ENCODE measurements around the gene TRMT10A. TPM values are rescaled to one million over a fixed set of nuclear protein-coding genes. Genes with fewer than 3 reads are reported as not detected.

The TRMT10A gene, protein sequence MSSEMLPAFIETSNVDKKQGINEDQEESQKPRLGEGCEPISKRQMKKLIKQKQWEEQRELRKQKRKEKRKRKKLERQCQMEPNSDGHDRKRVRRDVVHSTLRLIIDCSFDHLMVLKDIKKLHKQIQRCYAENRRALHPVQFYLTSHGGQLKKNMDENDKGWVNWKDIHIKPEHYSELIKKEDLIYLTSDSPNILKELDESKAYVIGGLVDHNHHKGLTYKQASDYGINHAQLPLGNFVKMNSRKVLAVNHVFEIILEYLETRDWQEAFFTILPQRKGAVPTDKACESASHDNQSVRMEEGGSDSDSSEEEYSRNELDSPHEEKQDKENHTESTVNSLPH
- total RNA-seq (4.3 TPM), polyA plus RNA-seq (ENCODE audit: insufficient read depth, low read depth, low replicate concordance) (5.7 TPM)
- long read RNA-seq, donor 1 = 0 reads
- long read RNA-seq, donor 2, partial matches to known transcripts = 0 of 3 reads
- long read RNA-seq, donor 2, other reads (novel, unspliced or antisense) = 0 of 3 reads
- long read RNA-seq, donor 3, partial matches to known transcripts = 0 of 1 reads
- long read RNA-seq, donor 3, other reads (novel, unspliced or antisense) = 0 of 1 reads
- long read RNA-seq, donor 4 = 0 reads
- long read RNA-seq, donor 5 = 0 reads
- long read RNA-seq, donor 6, partial matches to known transcripts = 0 of 2 reads
- long read RNA-seq, donor 6, other reads (novel, unspliced or antisense) = 0 of 2 reads
- long read RNA-seq, donor 7, partial matches to known transcripts = 0 of 4 reads
- long read RNA-seq, donor 7, other reads (novel, unspliced or antisense) = 1 of 4 reads
- long read RNA-seq, donor 8 = 0 reads
- long read RNA-seq, donor 9 = 0 reads
- long read RNA-seq, donor 10, partial matches to known transcripts = 0 of 1 reads
- long read RNA-seq, donor 10, other reads (novel, unspliced or antisense) = 0 of 1 reads

DNA sequence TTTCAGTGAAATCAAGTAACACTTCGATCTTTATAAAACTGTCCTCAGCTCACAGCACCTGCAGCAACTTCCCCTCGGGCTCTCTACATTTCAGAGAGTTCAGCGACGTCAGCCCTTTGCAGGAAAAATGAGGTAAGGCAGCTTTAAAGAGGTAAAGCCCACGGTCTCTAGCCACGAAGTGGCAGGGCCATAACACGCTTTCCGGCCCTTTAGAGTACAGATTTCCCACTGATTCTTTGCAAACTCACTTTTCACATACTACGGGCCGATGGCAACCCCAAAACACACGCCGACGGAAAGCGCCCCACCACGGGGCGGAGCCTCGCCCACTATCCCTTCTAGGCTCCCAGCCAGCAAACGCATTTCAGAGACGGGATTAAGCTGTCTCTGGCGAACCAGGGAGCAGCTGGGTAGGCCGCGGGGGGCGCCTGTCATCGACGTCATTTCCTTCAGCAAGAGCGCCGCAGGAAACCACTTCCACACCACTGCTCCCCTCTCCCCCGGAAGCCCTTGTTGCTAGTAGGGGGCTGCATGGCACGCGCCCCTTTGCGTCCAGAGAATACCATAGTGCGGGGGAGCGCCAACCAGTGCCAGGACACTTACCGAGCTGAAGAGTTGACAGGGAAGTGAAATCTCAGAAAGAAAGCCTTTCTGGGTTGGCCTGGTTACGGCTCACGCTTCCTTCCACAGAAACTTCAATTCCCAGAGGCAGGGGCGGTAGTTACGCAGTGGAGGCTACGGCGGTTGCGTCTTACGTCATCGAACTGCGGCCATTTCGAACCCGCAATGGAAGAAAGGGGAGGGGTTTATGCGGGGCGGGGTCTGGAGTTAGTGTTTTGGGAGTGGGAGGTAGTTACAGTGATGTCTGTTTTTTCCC, at the start of gene TRMT10A:
Gene TRMT10A (minus strand): TSS at position 730 of the 877 bp plus-strand sequence. CDS start 4,701 bp downstream, outside the sequence.
- Histone ChIP-seq H3K27ac (ENCODE audit: low read depth in 2 of 2, low read length in 2 of 2) (peak within 1 kb of the TSS; percentile 97 to 98), H3K9me3 (ENCODE audit: control insufficient read depth in 2 of 3, insufficient read depth in 1 of 3, low read length in 3 of 3) (no peaks in the 10 kb centered on the region), H3K9ac (ENCODE audit: low read length in 3 of 3) (peak within 1 kb of the TSS; percentile 88 to 92 (median 90)), H3K36me3 (ENCODE audit: control insufficient read depth in 2 of 3, insufficient read depth in 3 of 3, low read length in 3 of 3) (no peaks in the 10 kb centered on the region), H3K27me3 (ENCODE audit: control insufficient read depth, insufficient read depth, low read length) (no peaks in the 10 kb centered on the region), H3K4me1 (ENCODE audit: control insufficient read depth in 2 of 3, insufficient read depth in 2 of 3, low read depth in 1 of 3, low read length in 3 of 3) (no peaks in the 10 kb centered on the region), H3K4me3 (ENCODE audit: low read length in 3 of 3) (peak within 1 kb of the TSS; percentile 89 to 96 (median 92))
- TF ChIP-seq, protein P1, sequence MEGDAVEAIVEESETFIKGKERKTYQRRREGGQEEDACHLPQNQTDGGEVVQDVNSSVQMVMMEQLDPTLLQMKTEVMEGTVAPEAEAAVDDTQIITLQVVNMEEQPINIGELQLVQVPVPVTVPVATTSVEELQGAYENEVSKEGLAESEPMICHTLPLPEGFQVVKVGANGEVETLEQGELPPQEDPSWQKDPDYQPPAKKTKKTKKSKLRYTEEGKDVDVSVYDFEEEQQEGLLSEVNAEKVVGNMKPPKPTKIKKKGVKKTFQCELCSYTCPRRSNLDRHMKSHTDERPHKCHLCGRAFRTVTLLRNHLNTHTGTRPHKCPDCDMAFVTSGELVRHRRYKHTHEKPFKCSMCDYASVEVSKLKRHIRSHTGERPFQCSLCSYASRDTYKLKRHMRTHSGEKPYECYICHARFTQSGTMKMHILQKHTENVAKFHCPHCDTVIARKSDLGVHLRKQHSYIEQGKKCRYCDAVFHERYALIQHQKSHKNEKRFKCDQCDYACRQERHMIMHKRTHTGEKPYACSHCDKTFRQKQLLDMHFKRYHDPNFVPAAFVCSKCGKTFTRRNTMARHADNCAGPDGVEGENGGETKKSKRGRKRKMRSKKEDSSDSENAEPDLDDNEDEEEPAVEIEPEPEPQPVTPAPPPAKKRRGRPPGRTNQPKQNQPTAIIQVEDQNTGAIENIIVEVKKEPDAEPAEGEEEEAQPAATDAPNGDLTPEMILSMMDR (IDR thresholded peaks at IDR 0.05; ENCODE audit: borderline replicate concordance, extremely low read depth, insufficient read depth) = no peak
- DNase-seq = peak; percentile 98 to 99 (median 99)
- FAIRE-seq = peak; percentile 61
- intact Hi-C loops (cut with DNase I) = no loop called here

DNA sequence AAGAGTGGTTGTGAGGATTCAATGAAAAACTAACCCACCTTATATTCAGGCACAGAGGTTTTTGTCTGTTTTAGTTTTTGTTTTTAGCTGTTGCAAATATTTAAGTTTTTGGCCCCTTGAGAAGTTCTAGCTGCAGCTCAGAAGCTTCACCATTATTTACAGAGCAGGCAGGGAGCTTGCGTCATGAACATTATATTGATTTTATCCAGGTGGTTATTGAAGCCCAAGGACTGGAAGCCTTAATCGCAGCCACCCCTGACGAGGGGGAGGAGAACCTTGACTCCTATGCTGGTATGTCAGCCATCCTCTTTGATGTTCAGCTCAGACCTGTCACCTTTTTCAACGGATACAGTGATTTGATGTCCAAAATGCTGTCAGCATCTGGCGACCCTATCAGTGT, 48.9 kb upstream of the TRMT10A start:
- Histone ChIP-seq H3K4me1 (ENCODE audit: control insufficient read depth in 2 of 3, insufficient read depth in 2 of 3, low read depth in 1 of 3, low read length in 3 of 3) (no peaks in the 10 kb centered on the region), H3K27ac (ENCODE audit: low read depth in 2 of 2, low read length in 2 of 2) (no peak overlapping the region), H3K4me3 (ENCODE audit: low read length in 3 of 3) (no peak overlapping the region), H3K9ac (ENCODE audit: low read length in 3 of 3) (no peak overlapping the region), H3K27me3 (ENCODE audit: control insufficient read depth, insufficient read depth, low read length) (no peaks in the 10 kb centered on the region), H3K36me3 (ENCODE audit: control insufficient read depth in 2 of 3, insufficient read depth in 3 of 3, low read length in 3 of 3) (no peaks in the 10 kb centered on the region), H3K9me3 (ENCODE audit: control insufficient read depth in 2 of 3, insufficient read depth in 1 of 3, low read length in 3 of 3) (no peaks in the 10 kb centered on the region)
- intact Hi-C loops (cut with DNase I) = no loop called here
- TF ChIP-seq, protein P1 (IDR thresholded peaks at IDR 0.05; ENCODE audit: borderline replicate concordance, extremely low read depth, insufficient read depth) = no peak
- DNase-seq (no peak), FAIRE-seq (no peak)

DNA sequence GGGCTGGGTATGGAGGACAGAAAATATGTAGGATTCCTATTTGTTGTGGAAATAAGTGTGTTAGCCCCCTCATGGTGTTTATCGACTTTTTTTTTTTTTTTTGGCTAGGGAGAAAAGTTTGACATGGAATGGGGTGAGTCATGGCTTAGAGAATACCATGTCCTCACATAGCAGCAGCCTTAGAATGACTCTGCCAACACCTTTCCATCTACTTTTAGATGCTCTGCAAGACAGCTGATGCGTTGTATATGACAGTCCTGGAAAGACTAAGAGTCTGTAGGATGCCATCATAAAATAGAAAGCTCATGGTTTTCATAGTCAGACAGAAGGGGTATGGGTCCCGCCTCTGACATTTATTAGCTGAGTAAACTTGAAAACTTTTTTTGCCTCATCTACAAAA, 48.4 kb upstream of the TRMT10A start:
- no peaks in the 10 kb centered on the region for H3K27me3 ChIP-seq (ENCODE audit: control insufficient read depth, insufficient read depth, low read length)
- no peak overlapping the region for H3K4me3 ChIP-seq (ENCODE audit: low read length in 3 of 3)
- no peak overlapping the region for H3K9ac ChIP-seq (ENCODE audit: low read length in 3 of 3)
- H3K4me1 ChIP-seq (ENCODE audit: control insufficient read depth in 2 of 3, insufficient read depth in 2 of 3, low read depth in 1 of 3, low read length in 3 of 3) = no peaks in the 10 kb centered on the region
- H3K27ac ChIP-seq (ENCODE audit: low read depth in 2 of 2, low read length in 2 of 2) = no peak overlapping the region
- TF ChIP-seq, protein P1 (IDR thresholded peaks at IDR 0.05; ENCODE audit: borderline replicate concordance, extremely low read depth, insufficient read depth) = no peak
- H3K36me3 ChIP-seq (ENCODE audit: control insufficient read depth in 2 of 3, insufficient read depth in 3 of 3, low read length in 3 of 3) = no peaks in the 10 kb centered on the region
- no peak for FAIRE-seq
- intact Hi-C loops (cut with DNase I) = no loop called here
- no peak for DNase-seq
- no peaks in the 10 kb centered on the region for H3K9me3 ChIP-seq (ENCODE audit: control insufficient read depth in 2 of 3, insufficient read depth in 1 of 3, low read length in 3 of 3)
